ENCODE data around the gene PTPN1. TPM values are rescaled to one million over a fixed set of nuclear protein-coding genes. Genes with fewer than 3 reads are reported as not detected.

PTPN1 gene
- total and polyA plus RNA-seq, 10 of the 15 experiments (the other 5 are each of a cell fraction or from before 2014, with no cell fraction given): 15.9 to 74.7 (median 43.9) TPM

- H3K9me3 ChIP-seq (replicated peaks; ENCODE audit: control insufficient read depth, insufficient read depth, low read length): no peaks in the 10 kb centered on the region
- no peak overlapping the region for H3K27ac ChIP-seq (ENCODE audit: control insufficient read depth, insufficient read depth)
- H4K20me1 ChIP-seq (ENCODE audit: control insufficient read depth, insufficient read depth): no peaks in the 10 kb centered on the region
- no peak overlapping the region for H3K4me2 ChIP-seq (ENCODE audit: control insufficient read depth, insufficient read depth)
- peaks cover 26% of the 10 kb centered on the region for H3K4me1 ChIP-seq (ENCODE audit: control insufficient read depth, insufficient read depth, low read length)
- DNase-seq (ENCODE audit: low read depth, low spot score) (no peak), ATAC-seq (no peak), FAIRE-seq (no peak)
- no peak overlapping the region for H2AFZ ChIP-seq (ENCODE audit: control insufficient read depth, low read depth, low read length)
- in situ Hi-C loops (cut with MboI) (no loop called here), intact Hi-C loops (cut with micrococcal nuclease; ENCODE audit: unreplicated experiment) (loop anchor here (5.0 kb wide), 1 partner anchor 162 kb away; no protein-coding TSS in a partner anchor)
- H3K36me3 ChIP-seq (ENCODE audit: control insufficient read depth in 2 of 2, insufficient read depth in 2 of 2, low read length in 1 of 2): no peaks in the 10 kb centered on the region
- ChIA-PET POLR2A (no interaction called here), RAD21 (ENCODE audit: unreplicated experiment) (interaction anchor here (0.5 to 1.5 kb wide), 3 partner anchors 43 to 94 kb away, joined by 3 to 4 read pairs (median 3); no protein-coding TSS in a partner anchor), SMC1A (ENCODE audit: uncharacterized antibody, unreplicated experiment) (interaction anchor here (0.6 to 95.1 kb wide), 2 partner anchors 70 to 529 kb away, joined by 3 to 2799 read pairs; partner anchors contain the start of gene PTPN1), CTCF (interaction anchor here (0.6 to 1.1 kb wide), 3 partner anchors 39 to 111 kb away, joined by 3 to 5 read pairs (median 3); no protein-coding TSS in a partner anchor)
- H3K9ac ChIP-seq (ENCODE audit: control insufficient read depth, insufficient read depth, low read length): no peak overlapping the region
- H3K4me3 ChIP-seq: no peak overlapping the region
- 58% methylated on average over 14 of the region's 14 CpGs for WGBS (ENCODE audit: insufficient coverage, insufficient replicate concordance, low lambda C conversion rate, missing lambda C conversion rate)
- no peaks in the 10 kb centered on the region for H3K79me2 ChIP-seq (ENCODE audit: control insufficient read depth, insufficient read depth, low read length)
- no TSS peak for BruUV-seq (replicated peaks)
- H3K27me3 ChIP-seq (replicated peaks in 1 of 2; ENCODE audit: control insufficient read depth in 2 of 2, insufficient read depth in 2 of 2, low read length in 1 of 2): no peaks in the 10 kb centered on the region
- TF ChIP-seq EGR1 (IDR thresholded peaks at IDR 0.05; ENCODE audit: borderline replicate concordance in 1 of 2, low read depth in 2 of 2, low read length in 2 of 2) (peak in 1 of 2 experiments; percentile 6; a peak in 1 of 3 replicates), TCF12 (IDR thresholded peaks at IDR 0.05; ENCODE audit: low read depth, low read length) (no peak), MLLT1 (IDR thresholded peaks at IDR 0.05) (0 out of 2 replicates have a peak, but pooled peaks have one; percentile 22), BCL3 (IDR thresholded peaks at IDR 0.05; ENCODE audit: borderline replicate concordance, insufficient read depth, low read depth, low read length, poor library complexity, severe bottlenecking) (no peak)
These were observed 34.4 kb upstream of the PTPN1 start for GRCh38 chr20:50475681-50476292.

Measured in GM12878 (cell line).